SJCRH30 (cell line): ENCODE data around the gene MAD1L1. TPM values are rescaled to one million over a fixed set of nuclear protein-coding genes. Genes with fewer than 3 reads are reported as not detected.
"Not testable (repeated sequence)": the region's sequence is repeated elsewhere in the genome, so short reads cannot be mapped to it uniquely, and the experiment has no call there.

ENCODE experiments used
- DNase-seq, 2 experiments: peaks; one replicate each; pipeline ENCODE4 v3.0.0-alpha.2; 2015 to 2020
- H3K27ac ChIP-seq: fragments of 250-450 bp; sonication (Bioruptor Pico); 2 replicates; pipeline ENCODE4 v1.5.1; 2020; ENCODE audit warnings: mild to moderate bottlenecking, moderate library complexity
- H3K27me3 ChIP-seq: fragments of 250-450 bp; sonication (Bioruptor Pico); 2 replicates; pipeline ENCODE4 v1.5.1; 2020; ENCODE audit warnings: mild to moderate bottlenecking, moderate library complexity
- H3K36me3 ChIP-seq: fragments of 250-450 bp; sonication (Bioruptor Pico); 2 replicates; pipeline ENCODE4 v1.5.1; 2020; ENCODE audit warnings: mild to moderate bottlenecking, moderate library complexity
- H3K4me1 ChIP-seq: fragments of 250-450 bp; sonication (Bioruptor Pico); 2 replicates; pipeline ENCODE4 v1.5.1; 2020; ENCODE audit warnings: mild to moderate bottlenecking, moderate library complexity
- H3K4me3 ChIP-seq: fragments of 250-450 bp; sonication (Bioruptor Pico); 2 replicates; pipeline ENCODE4 v1.5.1; 2020; ENCODE audit warnings: mild to moderate bottlenecking, moderate library complexity
- H3K9me3 ChIP-seq: fragments of 250-450 bp; sonication (Bioruptor Pico); replicated peaks from 2 replicates; pipeline ENCODE4 v1.5.1; 2020; ENCODE audit warnings: mild to moderate bottlenecking, moderate library complexity
- total RNA-seq: library from RNA; depleted of rRNA; stranded (reverse); fragments of >200 nt; shearing (Covaris generic); gene quantifications from 2 replicates; pipeline ENCODE4 v1.2.3, GENCODE V29; 2014

Gene MAD1L1
- total RNA-seq, 1 experiment from 2014 or later = 31.5 TPM

DNA sequence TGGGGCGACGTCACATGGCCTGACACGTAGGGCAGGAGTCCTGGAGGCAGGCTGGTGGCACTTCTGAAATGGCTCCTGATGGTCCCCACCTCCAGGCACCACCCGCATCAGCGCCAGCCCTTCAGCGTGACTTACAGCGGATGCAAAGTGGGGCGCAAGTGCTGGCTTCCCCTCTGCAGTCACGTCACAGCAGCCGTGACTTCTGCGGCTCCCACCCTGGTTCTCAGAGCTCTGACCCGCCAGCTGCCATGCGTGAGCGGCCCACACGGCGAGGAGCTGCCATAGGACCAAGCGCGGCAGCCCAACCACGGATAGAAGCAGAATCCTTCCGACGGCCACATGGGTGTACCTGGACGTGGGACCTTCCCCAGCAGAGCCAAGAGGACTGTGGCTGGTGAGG lies 403.6 kb downstream of the MAD1L1 start:
- Histone ChIP-seq H3K9me3 (no peaks in the 10 kb centered on the region), H3K36me3 (no peaks in the 10 kb centered on the region), H3K27ac (no peak overlapping the region), H3K4me1 (no peaks in the 10 kb centered on the region), H3K27me3 (no peaks in the 10 kb centered on the region), H3K4me3 (no peak overlapping the region)
- DNase-seq = no peak

GRCh38 chr7:1828170-1828569 lies 404.6 kb downstream of the MAD1L1 start:
- not testable (repeated sequence) for H3K27ac ChIP-seq, H3K4me3 ChIP-seq, H3K4me1 ChIP-seq, H3K9me3 ChIP-seq, H3K36me3 ChIP-seq, H3K27me3 ChIP-seq, DNase-seq

DNA sequence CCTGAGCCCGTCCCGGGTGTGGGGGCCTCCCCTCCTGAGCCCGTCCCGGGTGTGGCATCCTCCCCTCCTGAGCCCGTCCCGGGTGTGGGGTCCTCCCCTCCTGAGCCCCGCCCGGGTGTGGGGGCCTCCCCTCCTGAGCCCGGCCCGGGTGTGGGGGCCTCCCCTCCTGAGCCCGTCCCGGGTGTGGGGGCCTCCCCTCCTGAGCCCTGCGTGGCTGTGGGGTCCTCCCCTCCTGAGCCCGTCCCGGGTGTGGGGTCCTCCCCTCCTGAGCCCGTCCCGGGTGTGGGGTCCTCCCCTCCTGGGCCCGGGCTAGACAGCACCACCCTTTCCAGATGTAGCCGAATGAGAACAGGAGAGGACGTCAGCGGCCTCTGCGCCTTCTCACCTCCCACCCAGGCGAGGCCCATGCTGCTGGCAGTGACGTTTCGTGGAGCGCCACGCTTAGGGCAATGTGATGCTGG lies 405.2 kb downstream of the MAD1L1 start:
- H3K36me3 ChIP-seq, H3K9me3 ChIP-seq, H3K27me3 ChIP-seq, DNase-seq, H3K4me3 ChIP-seq, H3K27ac ChIP-seq, H3K4me1 ChIP-seq: not testable (repeated sequence)

GRCh38 chr7:1826931-1827330 lies 405.8 kb downstream of the MAD1L1 start:
- H3K4me1 ChIP-seq, H3K9me3 ChIP-seq, H3K36me3 ChIP-seq, H3K4me3 ChIP-seq, H3K27ac ChIP-seq, H3K27me3 ChIP-seq, DNase-seq: not testable (repeated sequence)

DNA sequence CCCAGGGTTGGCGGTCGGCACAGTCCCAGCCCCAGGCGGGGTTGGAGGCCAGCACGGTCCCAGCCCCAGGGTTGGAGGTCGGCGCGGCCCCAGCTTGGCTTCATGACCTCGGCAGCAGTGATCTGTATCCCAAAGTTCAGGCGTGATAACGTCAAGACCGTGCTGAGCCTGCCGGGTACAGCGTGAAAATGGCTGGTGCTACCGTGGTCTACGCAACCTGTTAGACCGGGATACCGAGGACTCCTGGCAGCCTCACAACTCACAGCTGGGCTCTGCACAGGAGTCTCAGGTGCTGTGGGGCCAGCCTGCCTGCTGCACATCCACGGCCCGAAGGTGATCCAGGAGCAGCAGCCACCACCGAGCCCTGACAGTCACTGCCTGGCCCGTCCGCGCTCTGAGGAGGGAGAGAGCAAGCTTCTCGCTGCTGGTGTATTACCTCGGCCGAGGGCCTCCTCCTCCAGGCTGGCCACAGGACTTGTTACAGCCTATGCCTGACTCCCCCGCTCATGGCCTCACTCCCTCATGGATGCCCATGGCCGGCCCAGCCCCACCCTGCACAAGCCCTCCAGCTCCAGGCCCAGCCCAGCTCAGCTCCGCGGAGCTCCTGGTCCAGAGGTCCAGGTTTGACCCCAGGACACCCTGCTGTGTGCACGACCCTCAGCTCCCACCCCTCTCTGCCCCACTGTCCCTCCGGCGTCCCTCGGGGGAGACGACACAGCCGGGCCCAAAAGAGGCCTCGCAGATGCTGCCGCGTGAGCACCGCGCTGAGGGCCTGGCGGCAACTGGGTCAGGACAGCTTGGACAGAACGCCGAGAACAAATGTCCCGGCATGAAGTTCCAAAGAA lies 406.6 kb downstream of the MAD1L1 start:
- Histone ChIP-seq H3K27ac (no peak overlapping the region), H3K36me3 (no peaks in the 10 kb centered on the region), H3K4me1 (no peaks in the 10 kb centered on the region), H3K9me3 (no peaks in the 10 kb centered on the region), H3K27me3 (no peaks in the 10 kb centered on the region), H3K4me3 (no peak overlapping the region)
- DNase-seq = no peak

DNA sequence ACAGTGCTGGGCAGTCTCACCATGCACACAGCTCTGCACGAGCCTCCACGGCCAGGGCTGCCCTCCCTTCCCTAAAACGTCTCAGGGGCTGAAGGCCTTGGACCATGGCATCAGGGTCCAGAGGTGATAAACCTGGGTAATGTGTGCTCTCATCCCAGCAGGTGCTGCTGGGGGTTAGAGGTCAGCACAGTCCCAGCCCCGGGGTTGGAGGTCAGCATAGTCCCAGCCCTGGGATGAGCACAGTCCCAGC lies 407.2 kb downstream of the MAD1L1 start:
- not testable (repeated sequence) for H3K27me3 ChIP-seq, H3K36me3 ChIP-seq, DNase-seq, H3K4me3 ChIP-seq, H3K4me1 ChIP-seq, H3K9me3 ChIP-seq, H3K27ac ChIP-seq

GRCh38 chr7:1824882-1825646 lies 407.7 kb downstream of the MAD1L1 start:
- not testable (repeated sequence) for H3K27me3 ChIP-seq, DNase-seq, H3K9me3 ChIP-seq, H3K27ac ChIP-seq, H3K36me3 ChIP-seq, H3K4me3 ChIP-seq, H3K4me1 ChIP-seq

DNA sequence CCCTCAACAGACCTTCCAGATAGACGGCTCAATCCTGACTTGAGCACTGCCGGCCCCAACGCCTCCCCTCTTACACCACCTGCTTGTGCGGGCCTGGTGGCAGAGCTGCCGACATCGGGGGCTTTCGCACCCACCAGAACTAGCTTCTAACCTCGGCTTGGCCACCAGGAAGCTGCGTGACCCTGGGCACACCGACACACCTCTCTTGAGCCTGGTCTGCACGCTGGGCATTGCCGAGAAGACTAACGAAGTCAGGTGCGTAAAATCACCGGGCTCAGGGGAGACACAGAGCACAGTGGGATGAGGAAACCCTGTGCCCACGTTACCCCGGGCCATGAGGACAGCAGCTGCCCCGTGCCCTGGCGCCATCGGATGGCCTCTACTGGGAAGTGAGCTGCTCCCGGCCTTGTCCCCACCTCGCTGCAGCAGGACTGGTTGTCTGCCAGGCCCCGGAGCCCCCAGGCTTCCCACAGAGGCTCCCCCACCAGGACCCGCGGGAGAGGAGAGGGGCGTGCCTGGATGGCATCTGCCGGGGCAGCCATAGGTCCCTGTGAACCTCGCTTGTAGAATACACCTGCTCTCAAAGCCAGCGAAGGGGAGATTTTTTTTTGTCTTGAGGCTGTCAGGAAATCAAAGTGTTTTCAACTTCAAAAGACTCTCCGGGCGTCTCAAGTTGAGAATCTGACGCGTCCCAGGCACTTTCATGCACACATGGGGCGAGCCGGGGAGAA lies 408.4 kb downstream of the MAD1L1 start:
- H3K27ac ChIP-seq, H3K4me3 ChIP-seq, H3K4me1 ChIP-seq, H3K36me3 ChIP-seq, DNase-seq, H3K27me3 ChIP-seq, H3K9me3 ChIP-seq: not testable (repeated sequence)

GRCh38 chr7:1823376-1824150 lies 409.2 kb downstream of the MAD1L1 start:
- Histone ChIP-seq H3K9me3 (no peaks in the 10 kb centered on the region), H3K36me3 (no peaks in the 10 kb centered on the region), H3K27me3 (no peaks in the 10 kb centered on the region), H3K27ac (no peak overlapping the region), H3K4me1 (no peaks in the 10 kb centered on the region), H3K4me3 (no peak overlapping the region)
- DNase-seq = no peak

GRCh38 chr7:1819259-1819841 lies 413.4 kb downstream of the MAD1L1 start:
- Histone ChIP-seq H3K36me3 (no peaks in the 10 kb centered on the region), H3K27ac (no peak overlapping the region), H3K27me3 (no peaks in the 10 kb centered on the region), H3K9me3 (no peaks in the 10 kb centered on the region), H3K4me3 (no peak overlapping the region), H3K4me1 (peaks cover 7% of the 10 kb centered on the region)
- no peak for DNase-seq

GRCh38 chr7:1818575-1819258 lies 414.0 kb downstream of the MAD1L1 start:
- DNase-seq = peak in 1 of 2 experiments; percentile 57
- peaks cover 12% of the 10 kb centered on the region for H3K4me1 ChIP-seq
- H3K27ac ChIP-seq = no peak overlapping the region
- no peak overlapping the region for H3K4me3 ChIP-seq
- no peaks in the 10 kb centered on the region for H3K27me3 ChIP-seq
- H3K36me3 ChIP-seq = no peaks in the 10 kb centered on the region
- no peaks in the 10 kb centered on the region for H3K9me3 ChIP-seq

DNA sequence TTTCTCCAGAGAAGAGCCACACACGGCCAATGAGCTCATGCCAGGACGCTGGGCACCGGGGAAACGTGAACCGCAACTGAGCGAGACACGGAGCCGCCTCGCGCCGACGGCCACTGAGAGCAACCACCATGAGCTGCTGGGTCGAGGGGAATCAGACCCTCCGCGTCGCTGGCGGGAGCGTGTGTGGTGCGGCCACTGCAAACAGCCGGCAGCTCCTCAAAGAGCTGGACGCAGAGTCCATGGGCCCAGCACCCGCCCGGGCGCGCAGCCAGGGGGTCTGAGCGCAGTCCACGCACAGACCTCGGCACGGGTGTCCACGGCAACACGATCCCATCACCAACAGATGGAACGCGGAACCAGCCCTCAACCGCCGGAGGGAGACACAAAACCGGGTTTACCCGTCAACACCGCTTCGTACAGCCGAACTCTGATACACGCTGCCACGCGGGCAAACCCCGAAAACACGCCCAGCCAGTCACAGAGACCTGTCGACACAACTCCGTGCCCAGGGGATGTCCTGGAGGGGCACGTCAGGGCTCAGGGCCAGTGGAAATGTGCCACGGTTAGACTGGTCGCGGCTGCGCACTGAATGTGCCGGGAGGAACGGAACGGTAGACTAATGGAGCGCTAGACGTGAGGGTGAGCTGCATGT lies 415.6 kb downstream of the MAD1L1 start:
- Histone ChIP-seq H3K9me3 (no peaks in the 10 kb centered on the region), H3K4me3 (no peak overlapping the region), H3K27ac (no peak overlapping the region), H3K27me3 (no peaks in the 10 kb centered on the region), H3K4me1 (peaks cover 20% of the 10 kb centered on the region), H3K36me3 (no peaks in the 10 kb centered on the region)
- no peak for DNase-seq

GRCh38 chr7:1816451-1816850 lies 416.3 kb downstream of the MAD1L1 start:
- H3K27ac ChIP-seq, H3K9me3 ChIP-seq, H3K4me3 ChIP-seq, H3K27me3 ChIP-seq, H3K36me3 ChIP-seq: not testable (repeated sequence)
- H3K4me1 ChIP-seq = peaks cover 27% of the 10 kb centered on the region
- peak in 1 of 2 experiments; percentile 45 for DNase-seq
